ENCODE results near the gene HDLBP.

The HDLBP gene

GRCh38 chr2:241313543-241314095 is 1.9 kb downstream of the HDLBP start:
- Mint-ChIP-seq H3K27me3 (ENCODE audit: low read depth, poor library complexity) (no peaks in the 10 kb centered on the region), H3K9me3 (no peaks in the 10 kb centered on the region), H3K4me3 (peak overlapping the region; percentile 100), H3K4me1 (peaks cover 76% of the 10 kb centered on the region), H3K36me3 (ENCODE audit: low read depth) (peaks cover 18% of the 10 kb centered on the region), H3K27ac (no peak overlapping the region)
- no peak for DNase-seq
- TF ChIP-seq, protein P1, sequence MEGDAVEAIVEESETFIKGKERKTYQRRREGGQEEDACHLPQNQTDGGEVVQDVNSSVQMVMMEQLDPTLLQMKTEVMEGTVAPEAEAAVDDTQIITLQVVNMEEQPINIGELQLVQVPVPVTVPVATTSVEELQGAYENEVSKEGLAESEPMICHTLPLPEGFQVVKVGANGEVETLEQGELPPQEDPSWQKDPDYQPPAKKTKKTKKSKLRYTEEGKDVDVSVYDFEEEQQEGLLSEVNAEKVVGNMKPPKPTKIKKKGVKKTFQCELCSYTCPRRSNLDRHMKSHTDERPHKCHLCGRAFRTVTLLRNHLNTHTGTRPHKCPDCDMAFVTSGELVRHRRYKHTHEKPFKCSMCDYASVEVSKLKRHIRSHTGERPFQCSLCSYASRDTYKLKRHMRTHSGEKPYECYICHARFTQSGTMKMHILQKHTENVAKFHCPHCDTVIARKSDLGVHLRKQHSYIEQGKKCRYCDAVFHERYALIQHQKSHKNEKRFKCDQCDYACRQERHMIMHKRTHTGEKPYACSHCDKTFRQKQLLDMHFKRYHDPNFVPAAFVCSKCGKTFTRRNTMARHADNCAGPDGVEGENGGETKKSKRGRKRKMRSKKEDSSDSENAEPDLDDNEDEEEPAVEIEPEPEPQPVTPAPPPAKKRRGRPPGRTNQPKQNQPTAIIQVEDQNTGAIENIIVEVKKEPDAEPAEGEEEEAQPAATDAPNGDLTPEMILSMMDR (IDR thresholded peaks at IDR 0.05): no peak

- DNase-seq: no peak
- Mint-ChIP-seq H3K4me3 (no peak overlapping the region), H3K4me1 (peaks cover 68% of the 10 kb centered on the region), H3K27ac (no peak overlapping the region), H3K27me3 (ENCODE audit: low read depth, poor library complexity) (no peaks in the 10 kb centered on the region), H3K9me3 (no peaks in the 10 kb centered on the region), H3K36me3 (ENCODE audit: low read depth) (peaks cover 7% of the 10 kb centered on the region)
- TF ChIP-seq, protein P1 (IDR thresholded peaks at IDR 0.05): no peak
These were observed 3.4 kb downstream of the HDLBP start for GRCh38 chr2:241312082-241312481.

- Mint-ChIP-seq H3K9me3 (no peaks in the 10 kb centered on the region), H3K27me3 (ENCODE audit: low read depth, poor library complexity) (no peaks in the 10 kb centered on the region), H3K36me3 (ENCODE audit: low read depth) (peaks cover 7% of the 10 kb centered on the region), H3K4me1 (peaks cover 63% of the 10 kb centered on the region), H3K27ac (peak overlapping the region; percentile 3), H3K4me3 (peak overlapping the region; percentile 16)
- TF ChIP-seq, protein P1 (IDR thresholded peaks at IDR 0.05): no peak
- DNase-seq: no peak
These were observed 4.4 kb downstream of the HDLBP start for GRCh38 chr2:241310917-241311566.

DNA sequence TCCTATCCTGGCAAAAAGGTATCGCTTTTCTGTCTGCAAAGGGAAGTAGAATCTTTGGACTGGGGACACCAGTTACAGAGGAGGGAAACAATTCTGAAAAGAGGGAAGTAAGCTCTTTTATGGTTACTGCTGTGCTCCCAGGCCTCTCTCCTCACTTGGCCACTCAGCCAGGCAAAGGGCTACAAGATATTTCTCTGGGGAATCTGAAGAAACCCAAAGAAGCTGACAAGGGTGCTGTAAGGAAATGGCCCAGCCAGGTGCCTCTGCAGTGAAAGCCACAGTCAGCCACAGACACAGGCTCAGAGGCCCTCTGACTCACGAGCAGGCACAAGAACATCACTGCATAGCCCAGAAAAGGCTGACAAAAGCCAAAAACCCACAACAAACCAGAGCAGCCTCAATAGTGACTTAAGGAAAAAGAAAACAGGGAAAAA is 5.8 kb downstream of the HDLBP start:
- Mint-ChIP-seq H3K4me3 (no peak overlapping the region), H3K27me3 (ENCODE audit: low read depth, poor library complexity) (no peaks in the 10 kb centered on the region), H3K36me3 (ENCODE audit: low read depth) (peaks cover 7% of the 10 kb centered on the region), H3K9me3 (no peaks in the 10 kb centered on the region), H3K4me1 (peaks cover 70% of the 10 kb centered on the region), H3K27ac (peak overlapping the region; percentile 89)
- TF ChIP-seq, protein P1 (IDR thresholded peaks at IDR 0.05): no peak
- no peak for DNase-seq

DNA sequence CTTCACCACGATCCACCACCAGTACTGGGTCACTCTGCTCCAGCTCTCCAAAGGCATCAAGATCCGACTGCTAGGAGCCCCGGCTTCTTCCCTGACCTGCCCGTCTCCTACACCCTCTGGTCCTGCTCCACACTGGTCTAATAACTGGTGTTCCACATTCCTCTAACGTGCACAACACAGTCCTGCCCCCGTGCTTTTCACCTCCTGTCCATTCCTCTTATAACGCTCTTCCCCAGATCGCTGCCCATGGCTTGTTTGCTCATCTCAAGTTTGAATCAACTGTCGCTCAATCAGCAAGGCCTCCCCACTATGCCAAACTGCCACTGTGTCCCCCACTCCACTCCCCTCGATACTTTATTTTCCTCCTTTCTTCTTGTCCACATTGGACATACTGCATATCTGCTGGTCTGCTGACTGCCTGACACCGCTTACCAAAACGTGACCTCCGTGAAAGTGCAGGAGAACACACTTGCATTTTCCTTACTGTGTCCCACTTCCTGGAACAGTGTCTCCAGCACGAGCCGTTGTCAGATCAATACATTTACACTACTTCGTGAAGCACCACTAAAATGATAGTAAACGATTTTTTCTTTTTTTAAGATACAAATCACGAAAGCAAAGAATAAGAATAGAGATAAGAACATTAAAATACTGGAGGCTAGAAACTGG is 6.5 kb downstream of the HDLBP start:
- Mint-ChIP-seq H3K9me3 (no peaks in the 10 kb centered on the region), H3K4me1 (peaks cover 71% of the 10 kb centered on the region), H3K27ac (peak overlapping the region; percentile 63), H3K4me3 (no peak overlapping the region), H3K27me3 (ENCODE audit: low read depth, poor library complexity) (no peaks in the 10 kb centered on the region), H3K36me3 (ENCODE audit: low read depth) (peaks cover 7% of the 10 kb centered on the region)
- DNase-seq: no peak
- TF ChIP-seq, protein P1 (IDR thresholded peaks at IDR 0.05): no peak

All from nephron progenitor cell (in vitro differentiated cells).